GM19467 (cell line): ENCODE results near the gene ABCC3.
"Not testable (repeated sequence)": the region's sequence is repeated elsewhere in the genome, so short reads cannot be mapped to it uniquely, and the experiment has no call there.

ENCODE experiments used
- ATAC-seq: cut with Tn5 transposase; IDR thresholded peaks from one replicate; pipeline ENCODE4 v1.9.1; 2021; ENCODE audit warnings: mild to moderate bottlenecking, moderate library complexity; ENCODE audit not compliant: unreplicated experiment

The ABCC3 gene

GRCh38 chr17:50697663-50698272, 63.1 kb downstream of the ABCC3 start:
- no peak for ATAC-seq

GRCh38 chr17:50699410-50699809, 64.7 kb downstream of the ABCC3 start:
- no peak for ATAC-seq

- no peak for ATAC-seq
Measured at GRCh38 chr17:50703162-50703561, 68.5 kb downstream of the ABCC3 start.

- peak; percentile 71 for ATAC-seq
Measured at GRCh38 chr17:50707289-50708049, 72.8 kb downstream of the ABCC3 start, which contains the start of gene ANKRD40. Gene ANKRD40, minus strand, starts transcription at chr17:50707914. Its CDS starts 260 bp downstream, at chr17:50707654.

GRCh38 chr17:50708050-50709000, 73.6 kb downstream of the ABCC3 start:
- ATAC-seq, result no peak

- ATAC-seq, result not testable (repeated sequence)
Measured at GRCh38 chr17:50709053-50709452, 74.4 kb downstream of the ABCC3 start.

GRCh38 chr17:50710025-50710424, 75.3 kb downstream of the ABCC3 start:
- no peak for ATAC-seq

- ATAC-seq, result no peak
Measured at GRCh38 chr17:50710650-50711049, 76.0 kb downstream of the ABCC3 start.

GRCh38 chr17:50712641-50713040, 78.0 kb downstream of the ABCC3 start:
- ATAC-seq, result no peak

- no peak for ATAC-seq
Measured at GRCh38 chr17:50715471-50715870, 80.8 kb downstream of the ABCC3 start.

- peak; percentile 90 for ATAC-seq
Measured at GRCh38 chr17:50719144-50719923, 84.7 kb downstream of the ABCC3 start, which contains the start of gene LUC7L3. Gene LUC7L3, plus strand, starts transcription at chr17:50719603. Its CDS starts 130 bp downstream, at chr17:50719733.

GRCh38 chr17:50719924-50720794, 85.5 kb downstream of the ABCC3 start:
- no peak for ATAC-seq

GRCh38 chr17:50721194-50722010, 86.7 kb downstream of the ABCC3 start:
- no peak for ATAC-seq

- no peak for ATAC-seq
Measured at GRCh38 chr17:50722746-50723145, 88.1 kb downstream of the ABCC3 start.

- ATAC-seq, result not testable (repeated sequence)
Measured at GRCh38 chr17:50724622-50725021, 89.9 kb downstream of the ABCC3 start.

GRCh38 chr17:50725769-50726655, 91.3 kb downstream of the ABCC3 start:
- no peak for ATAC-seq

GRCh38 chr17:50728112-50728429, 93.4 kb downstream of the ABCC3 start:
- no peak for ATAC-seq
